NCI-H226 (cell line): Measurements from ENCODE around the gene DRD1.
"Not testable (repeated sequence)": the region's sequence is repeated elsewhere in the genome, so short reads cannot be mapped to it uniquely, and the experiment has no call there.

ENCODE experiments used
- DNase-seq: peaks from one replicate; pipeline ENCODE4 v3.0.0-alpha.2; 2015

Gene DRD1

DNA sequence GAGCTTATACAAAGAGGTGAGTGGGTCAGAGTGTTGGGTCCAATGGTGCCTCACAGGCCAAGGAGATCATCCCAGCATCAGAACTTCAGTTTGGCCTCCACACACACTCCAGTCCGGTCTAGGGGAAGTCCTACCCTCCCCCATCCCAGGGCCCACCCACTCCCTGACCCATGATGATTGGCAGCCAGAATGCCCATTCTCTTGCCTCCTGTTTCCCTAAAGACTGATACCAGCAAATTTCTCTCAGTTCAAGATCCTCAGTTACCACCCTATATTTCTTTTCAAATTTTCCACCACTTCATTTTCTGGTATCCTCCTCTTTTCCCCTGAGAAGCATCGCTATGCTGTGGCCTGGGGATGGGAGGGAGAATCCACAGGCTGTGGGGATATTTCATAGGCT is 21.9 kb downstream of the DRD1 start:
- DNase-seq = no peak

DNA sequence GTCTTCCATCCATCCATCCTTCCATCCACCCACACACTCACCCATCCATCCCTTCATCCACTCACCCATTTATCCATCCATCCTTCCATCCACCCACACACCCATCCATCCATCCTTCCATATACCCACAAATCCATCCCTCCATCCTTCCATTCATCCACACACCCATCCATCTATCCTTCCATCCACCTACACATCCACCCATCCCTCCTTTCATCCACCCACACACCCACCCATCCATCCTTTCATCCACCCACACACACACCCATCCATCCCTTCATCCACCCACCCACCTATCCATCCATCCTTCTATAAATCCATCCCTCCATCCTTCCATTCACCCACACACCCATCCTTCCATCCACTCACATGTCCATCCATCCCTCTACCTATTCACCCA is 23.6 kb downstream of the DRD1 start:
- DNase-seq = no peak

DNA sequence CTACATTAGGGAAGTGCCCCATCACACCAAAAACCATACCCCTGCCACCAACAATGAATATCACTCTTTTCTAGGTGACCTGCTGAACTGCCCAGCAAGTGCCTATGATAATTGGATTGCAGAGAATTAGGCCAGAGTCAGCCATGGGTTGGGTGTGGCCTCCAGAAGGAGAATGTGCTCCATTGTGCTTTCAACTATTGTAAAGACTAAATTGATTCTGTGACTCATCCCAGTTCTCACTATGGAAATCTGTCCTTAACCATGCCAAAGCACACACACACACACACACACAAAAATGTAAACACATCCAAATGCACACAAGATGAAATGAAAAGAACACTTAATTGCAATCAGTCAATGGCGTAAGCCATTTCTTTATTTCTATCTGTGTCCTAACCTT is 25.7 kb downstream of the DRD1 start:
- no peak for DNase-seq

DNA sequence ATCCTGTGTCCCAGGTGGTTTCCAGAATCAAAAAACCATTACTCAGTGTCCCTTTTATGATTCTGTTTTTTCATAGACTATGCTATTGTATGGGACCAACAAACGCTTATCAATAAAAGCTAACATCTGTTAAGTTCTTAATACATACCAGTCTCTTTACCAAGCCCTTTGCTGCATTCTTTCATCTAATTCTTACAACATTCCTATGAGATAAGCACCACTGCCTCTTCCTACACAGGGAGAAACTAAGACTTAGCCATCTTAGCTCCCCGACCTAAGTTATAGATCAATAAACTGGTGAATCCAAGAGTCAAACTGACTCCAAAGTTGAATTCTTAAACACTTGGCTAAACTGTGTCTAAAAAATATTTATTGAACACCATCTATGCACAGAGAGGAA is 26.6 kb downstream of the DRD1 start:
- DNase-seq = no peak

DNA sequence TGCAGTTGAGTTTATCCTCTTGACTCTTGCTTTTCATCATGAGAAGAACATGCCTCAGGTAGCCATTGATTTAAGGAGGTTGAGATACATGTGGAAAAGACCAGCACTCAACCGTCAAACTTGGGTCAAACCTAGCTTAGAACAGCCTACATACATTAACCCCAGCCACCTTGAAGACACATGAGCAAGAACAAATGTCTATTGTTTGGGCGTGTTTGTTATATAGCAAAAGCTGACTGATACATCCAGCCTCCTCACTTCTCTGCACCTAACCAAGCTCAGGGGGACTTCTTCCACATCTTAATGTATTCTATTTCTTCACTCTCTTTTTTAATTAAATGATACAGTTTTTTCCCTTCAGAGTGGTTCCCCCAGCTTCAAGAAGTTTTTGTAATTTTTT is 28.7 kb downstream of the DRD1 start:
- DNase-seq = no peak

GRCh38 chr5:175410926-175411325 is 33.1 kb downstream of the DRD1 start:
- no peak for DNase-seq

DNA sequence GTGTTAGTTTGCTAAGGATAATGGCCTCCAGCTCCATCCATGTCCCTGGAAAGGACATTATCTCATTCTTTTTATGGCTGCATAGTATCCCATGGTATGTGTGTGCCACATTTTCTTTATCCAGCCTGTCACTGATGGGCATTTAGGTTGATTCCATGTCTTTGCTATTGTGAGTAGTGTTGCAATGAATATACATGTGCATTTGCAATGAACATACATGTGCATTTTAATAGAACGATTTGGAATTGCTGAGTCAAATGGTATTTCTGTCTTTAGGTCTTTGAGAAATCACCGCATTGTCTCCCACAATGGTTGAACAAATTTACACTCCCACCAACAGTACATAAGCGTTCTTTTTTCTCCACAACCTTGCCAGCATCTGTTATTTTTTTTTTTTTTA is 37.7 kb downstream of the DRD1 start:
- DNase-seq = no peak

DNA sequence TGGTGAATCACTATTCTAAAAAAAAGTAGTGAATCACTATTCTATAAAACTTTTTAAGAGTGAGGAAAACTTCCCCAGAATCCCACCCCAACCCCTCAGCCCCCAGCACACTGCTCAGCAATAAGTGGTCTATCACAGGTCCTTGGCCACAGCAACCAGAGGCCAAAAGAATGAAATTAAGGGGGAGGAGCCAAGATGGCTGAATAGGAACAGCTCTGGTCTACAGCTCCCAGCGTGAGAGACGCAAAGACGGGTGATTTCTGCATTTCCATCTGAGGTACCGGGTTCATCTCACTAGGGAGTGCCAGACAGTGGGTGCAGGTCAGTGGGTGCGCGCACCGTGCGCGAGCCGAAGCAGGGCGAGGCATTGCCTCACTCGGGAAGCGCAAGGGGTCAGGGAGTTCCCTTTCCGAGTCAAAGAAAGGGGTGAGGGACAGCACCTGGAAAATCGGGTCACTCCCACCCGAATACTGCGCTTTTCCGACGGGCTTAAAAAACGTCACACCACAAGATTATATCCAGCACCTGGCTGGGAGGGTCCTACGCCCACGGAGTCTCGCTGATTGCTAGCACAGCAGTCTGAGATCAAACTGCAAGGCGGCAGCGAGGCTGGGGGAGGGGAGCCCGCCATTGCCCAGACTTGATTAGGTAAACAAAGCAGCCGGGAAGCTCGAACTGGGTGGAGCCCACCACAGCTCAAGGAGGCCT is 46.2 kb downstream of the DRD1 start:
- DNase-seq = not testable (repeated sequence)

DNA sequence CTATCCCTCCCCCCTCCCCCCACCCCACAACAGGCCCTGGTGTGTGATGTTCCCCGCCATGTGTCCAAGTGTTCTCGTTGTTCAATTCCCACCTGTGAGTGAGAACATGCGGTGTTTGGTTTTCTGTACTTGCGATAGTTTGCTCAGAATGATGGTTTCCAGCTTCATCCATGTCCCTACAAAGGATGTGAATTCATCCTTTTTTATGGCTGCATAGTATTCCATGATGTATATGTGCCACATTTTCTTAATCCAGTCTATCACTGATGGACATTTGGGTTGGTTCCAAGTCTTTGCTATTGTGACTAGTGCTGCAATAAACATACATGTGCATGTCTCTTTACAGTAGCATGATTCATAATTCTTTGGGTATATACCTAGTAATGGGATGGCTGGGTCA is 48.6 kb downstream of the DRD1 start:
- DNase-seq = not testable (repeated sequence)

GRCh38 chr5:175394601-175395000 is 49.4 kb downstream of the DRD1 start:
- DNase-seq = no peak

- no peak for DNase-seq
Measured at GRCh38 chr5:175393897-175394296, 50.1 kb downstream of the DRD1 start.

DNA sequence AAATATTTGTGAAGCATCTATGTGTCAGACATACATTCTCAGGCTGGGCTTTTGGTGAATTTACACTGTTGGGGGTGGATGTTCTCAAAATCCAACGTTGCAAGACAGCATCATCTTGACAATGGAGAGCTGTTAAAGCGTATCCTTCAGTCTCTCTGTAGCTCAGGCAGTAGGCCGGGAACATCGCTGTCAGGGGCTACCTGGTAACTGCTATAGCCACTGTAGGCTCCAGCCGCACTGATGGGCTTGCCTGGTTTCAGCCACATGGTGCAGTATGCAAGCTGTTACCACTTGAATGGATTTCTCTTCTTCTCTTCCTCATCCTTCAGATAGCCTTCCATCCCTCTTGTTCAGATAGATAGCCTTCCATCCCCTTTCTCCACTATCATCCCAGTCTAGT is 51.7 kb downstream of the DRD1 start:
- DNase-seq = no peak

- DNase-seq = no peak
Measured at GRCh38 chr5:175390352-175391083, 53.5 kb downstream of the DRD1 start.
